ENCODE data around the gene SEH1L.
"Not testable (repeated sequence)": the region's sequence is repeated elsewhere in the genome, so short reads cannot be mapped to it uniquely, and the experiment has no call there.

SEH1L gene

GRCh38 chr18:12946549-12947284 lies 1.1 kb upstream of the SEH1L start:
- peak; percentile 13 for DNase-seq

GRCh38 chr18:12948050-12948804 lies 416 bp downstream of the SEH1L start:
- peak; percentile 99 for DNase-seq

DNA sequence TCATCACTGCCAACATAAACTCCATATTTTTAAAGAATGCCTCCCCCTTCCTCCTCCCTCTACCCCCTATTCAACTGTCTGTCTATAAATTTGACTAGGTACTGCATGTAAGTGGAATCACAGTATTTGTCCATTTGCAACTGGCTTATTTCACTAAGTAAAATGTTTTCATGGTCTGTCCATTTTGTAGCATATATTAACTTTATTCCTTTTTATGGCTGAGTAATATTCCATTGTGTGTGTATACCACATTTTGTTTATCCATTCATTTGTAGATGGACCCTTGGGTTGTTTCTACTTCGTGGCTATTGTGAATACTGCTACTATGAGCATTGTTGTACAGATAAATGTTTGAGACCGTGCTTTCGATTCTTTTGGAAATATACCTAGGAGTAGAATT lies 10.7 kb downstream of the SEH1L start:
- no peak for DNase-seq

GRCh38 chr18:12960395-12960794 lies 12.6 kb downstream of the SEH1L start:
- DNase-seq = no peak

- no peak for DNase-seq
These were observed 13.1 kb downstream of the SEH1L start for GRCh38 chr18:12960853-12961397.

DNA sequence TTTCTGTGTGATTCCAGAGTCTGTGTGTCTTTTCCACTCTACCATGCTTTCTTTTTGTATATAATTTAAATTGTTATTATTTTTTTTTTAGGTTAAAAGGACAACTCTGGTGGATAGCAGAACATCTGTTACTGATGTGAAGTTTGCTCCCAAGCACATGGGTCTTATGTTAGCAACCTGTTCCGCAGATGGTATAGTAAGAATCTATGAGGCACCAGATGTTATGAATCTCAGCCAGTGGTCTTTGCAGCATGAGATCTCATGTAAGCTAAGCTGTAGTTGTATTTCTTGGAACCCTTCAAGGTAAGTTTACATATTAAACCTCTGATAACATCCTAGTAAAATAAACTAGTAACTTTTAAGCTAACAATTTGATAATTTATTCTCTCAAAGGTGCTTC lies 15.3 kb downstream of the SEH1L start:
- no peak for DNase-seq

DNA sequence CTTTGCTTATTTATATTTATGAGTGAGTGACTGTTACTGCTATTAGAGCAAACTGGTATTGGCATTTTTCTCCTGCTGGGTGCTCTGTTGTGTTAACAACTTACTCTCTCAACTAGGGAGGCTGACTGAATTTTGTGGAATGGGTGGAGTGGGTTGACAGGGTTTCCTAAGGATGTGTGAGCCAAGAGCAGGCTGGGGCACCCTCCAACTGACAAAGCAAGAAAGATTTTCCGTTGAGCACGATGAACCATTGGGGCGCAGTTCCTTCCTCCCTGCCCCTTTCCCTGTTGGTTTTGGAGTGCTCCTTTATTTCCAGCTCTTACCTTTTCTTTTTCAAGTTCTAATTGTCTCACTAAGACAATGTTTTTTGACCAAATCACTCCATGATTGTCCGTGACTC lies 20.3 kb downstream of the SEH1L start:
- no peak for DNase-seq

DNA sequence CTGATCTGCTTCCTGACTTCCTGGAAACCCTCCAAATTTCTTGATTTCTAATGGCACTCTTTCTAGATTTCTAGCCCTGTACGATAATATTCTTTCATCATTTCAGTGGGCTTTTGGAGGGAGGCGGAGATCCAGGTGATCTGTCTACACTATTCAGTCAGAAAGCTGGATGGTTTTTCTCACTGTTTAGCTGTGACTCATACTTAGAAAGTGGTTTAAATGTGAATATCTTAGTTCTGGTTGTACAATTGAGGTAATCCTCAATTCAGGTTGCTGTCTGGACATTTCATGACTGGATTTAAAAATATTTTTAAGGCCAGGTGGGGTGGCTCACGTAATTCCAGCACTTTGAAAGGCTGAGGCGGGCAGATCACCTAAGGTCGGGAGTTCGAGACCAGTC lies 20.8 kb downstream of the SEH1L start:
- DNase-seq = no peak

DNA sequence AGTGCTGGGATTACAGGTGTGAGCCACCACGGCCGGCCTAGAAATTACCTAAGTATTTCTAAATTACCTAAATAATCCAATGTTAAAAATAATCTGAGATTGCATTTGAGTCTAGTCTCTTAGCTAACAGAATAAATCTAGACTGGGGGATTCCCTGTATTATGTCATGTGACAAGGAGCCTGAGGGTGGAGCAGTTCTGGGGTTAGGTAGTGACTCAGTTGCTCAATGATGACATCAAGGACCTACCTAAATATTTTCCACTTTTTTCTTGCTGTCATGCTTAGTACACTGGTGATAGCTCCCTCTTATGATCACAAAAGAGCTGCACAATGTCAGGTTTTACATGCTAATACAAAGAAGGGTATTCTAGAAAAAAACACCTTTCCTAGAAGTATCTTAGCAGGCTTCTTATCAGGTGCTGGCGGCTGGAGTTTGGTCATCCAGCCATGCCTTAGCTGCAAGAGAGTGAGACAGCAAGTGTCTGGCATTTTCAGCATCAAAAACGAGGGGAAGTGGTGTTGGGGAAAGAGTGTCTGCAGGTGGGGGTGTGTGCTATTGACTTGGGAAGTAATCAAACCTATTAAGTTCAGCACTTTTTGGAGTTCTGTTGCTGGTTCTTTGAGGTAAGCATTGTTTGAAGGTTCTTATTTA lies 25.9 kb downstream of the SEH1L start:
- DNase-seq = no peak

- no peak for DNase-seq
These were observed 27.7 kb downstream of the SEH1L start for GRCh38 chr18:12975488-12975887.

- DNase-seq = no peak
These were observed 28.5 kb downstream of the SEH1L start for GRCh38 chr18:12976305-12976704.

DNA sequence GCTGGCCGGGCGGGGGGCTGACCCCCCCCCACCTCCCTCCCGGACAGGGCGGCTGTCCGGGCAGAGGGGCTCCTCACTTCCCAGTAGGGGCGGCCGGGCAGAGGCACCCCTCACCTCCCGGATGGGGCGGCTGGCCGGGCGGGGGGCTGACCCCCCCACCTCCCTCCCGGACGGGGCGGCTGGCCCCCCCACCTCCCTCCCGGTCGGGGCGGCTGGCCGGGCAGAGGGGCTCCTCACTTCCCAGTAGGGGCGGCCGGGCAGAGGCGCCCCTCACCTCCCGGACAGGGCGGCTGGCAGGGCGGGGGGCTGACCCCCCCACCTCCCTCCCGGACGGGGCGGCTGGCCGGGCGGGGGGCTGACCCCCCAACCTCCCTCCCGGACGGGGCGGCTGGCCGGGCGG lies 32.3 kb downstream of the SEH1L start:
- DNase-seq = not testable (repeated sequence)

DNA sequence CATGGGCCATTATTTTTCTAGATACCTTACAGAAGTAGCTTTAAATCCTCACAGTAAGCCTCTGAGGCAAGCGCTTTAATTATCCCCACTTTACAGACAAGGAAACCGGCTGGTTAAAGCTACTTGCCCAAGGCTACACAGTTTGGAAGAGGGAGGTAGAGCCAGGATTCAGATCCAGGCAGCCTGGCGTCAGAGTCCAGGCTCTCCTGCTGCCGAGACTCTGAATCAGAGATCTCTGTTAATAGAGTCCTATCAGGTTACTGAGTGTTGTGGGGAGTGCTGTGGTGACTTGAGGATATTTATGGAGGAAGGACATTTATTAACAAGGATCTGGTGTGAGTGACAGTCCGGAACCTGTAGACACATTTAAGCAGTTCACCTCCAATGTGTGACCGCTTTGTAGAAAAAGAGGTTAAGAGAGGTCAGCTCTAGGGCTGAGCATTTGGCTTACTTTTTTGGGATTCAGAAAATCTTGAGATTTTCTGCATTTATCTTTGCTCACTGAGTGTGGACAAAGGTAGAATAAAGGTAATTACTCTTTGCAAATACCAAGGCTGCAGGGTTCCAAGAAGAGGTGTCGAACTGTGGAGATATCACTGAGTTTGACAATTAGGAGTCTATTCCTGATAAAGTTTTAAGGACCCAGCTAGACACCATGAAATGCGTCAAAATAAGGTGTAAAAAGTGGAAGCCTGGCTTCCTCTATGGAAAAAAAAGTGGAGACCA lies 41.7 kb downstream of the SEH1L start:
- no peak for DNase-seq

GRCh38 chr18:12990123-12990475 lies 42.3 kb downstream of the SEH1L start:
- peak; percentile 59 for DNase-seq

- DNase-seq = no peak
These were observed 42.8 kb downstream of the SEH1L start for GRCh38 chr18:12990641-12990966.

DNA sequence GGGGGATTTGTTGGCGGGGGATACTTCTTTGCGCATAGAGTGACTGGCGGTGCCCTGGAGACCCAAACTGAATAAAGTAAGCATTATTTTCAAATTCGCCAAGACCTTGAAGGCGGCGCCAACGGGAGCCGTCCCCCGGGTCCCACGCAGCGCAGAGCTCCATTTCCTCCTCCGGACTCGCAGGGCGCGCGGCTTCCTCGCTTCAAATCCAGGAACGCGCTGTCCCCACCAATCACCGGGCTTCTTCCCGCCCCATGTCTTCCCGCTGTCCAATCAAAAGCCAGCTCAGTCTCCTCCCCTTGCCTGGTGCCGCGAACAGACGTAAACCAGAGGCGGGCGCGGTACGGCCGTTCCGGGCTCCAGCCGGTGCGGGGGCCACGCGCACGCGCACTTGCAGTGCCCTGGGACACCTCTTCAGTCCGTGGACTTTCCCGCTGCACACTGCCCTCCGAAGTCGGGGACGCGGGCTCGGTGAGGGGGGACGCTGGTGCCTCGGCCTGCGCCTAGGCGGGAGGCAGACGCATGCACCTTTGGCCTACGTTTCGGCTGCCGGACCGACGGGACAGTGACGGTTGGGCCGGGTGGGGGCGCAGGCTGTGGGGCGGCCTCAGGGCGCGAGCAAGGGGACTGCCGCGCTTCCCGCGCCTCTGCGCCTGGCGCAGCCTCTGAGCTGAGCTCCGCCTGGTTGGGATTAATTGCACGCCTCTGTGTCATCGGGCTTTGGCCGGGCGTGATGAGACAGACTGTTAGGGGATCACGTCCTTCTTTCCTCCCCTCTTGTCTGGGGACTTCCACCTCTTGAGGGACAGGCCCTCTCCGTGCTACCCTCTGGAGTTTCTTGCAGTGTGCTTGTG lies 43.4 kb downstream of the SEH1L start, which contains the start of gene CEP192:
TSS of gene CEP192 (plus strand) at position 396 of the 854 bp plus-strand sequence. CDS start 8,063 bp downstream, outside the sequence.
- DNase-seq = peak; percentile 99

DNA sequence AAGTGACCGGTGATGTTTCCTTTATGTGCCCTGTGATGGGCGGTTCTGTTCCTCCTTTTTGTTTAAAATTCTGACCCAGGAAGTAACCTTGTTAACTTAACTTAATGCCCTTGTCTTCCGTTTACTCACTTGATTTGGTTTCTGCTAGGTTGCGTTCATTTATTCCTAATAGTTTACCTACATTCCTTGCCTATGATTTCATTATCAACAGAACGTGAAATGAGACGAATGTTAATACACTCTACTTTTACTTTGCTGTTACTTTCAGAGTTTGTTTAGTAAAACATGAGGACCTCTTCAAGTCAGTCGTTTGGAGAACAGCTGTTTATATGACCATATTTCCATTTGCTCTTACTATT lies 44.0 kb downstream of the SEH1L start:
- DNase-seq = no peak

DNA sequence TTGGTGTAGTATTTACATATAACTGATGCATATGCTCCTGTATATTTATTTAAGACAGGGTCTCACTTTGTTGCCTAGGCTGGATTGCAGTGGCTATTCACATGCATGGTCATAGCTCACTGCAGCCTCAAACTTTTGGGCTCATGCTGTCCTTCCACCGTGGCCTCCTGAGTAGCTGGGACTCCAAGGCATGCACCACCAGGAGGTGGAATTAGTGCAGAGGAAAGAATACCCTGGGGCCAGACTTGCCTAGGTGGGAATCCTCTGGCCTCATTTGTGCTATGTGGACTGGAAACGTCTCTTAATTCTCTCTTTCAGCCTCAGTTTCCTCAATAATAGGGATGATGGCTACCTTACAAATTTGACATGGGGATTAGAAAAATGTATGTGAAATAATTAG lies 45.6 kb downstream of the SEH1L start:
- no peak for DNase-seq

- no peak for DNase-seq
These were observed 47.6 kb downstream of the SEH1L start for GRCh38 chr18:12995424-12995823.

DNA sequence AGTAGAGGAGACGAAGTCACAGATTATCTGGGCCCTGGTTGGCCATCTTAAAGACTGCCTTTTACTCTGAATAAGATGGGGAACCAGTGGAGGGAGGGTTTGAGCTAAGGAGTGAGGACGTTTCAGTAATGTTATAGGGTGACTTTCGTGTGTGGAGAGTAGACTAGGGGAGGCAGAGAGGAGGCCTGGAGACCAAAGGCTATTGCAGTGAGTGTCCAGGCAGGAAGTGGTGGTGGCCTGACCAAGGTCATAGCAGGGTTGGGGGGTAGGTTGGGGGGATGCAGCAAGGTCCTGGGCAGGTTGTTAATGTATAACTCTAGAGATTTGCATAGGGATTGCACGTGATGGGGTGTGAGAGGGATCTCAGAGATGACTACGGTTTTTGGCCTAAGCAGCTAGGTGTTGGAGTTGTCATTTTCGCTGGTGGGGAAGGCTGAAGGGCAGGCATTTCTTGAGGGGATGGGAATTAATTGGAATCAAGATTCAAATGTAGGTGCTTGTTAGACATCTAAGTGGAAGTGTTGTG lies 48.2 kb downstream of the SEH1L start:
- no peak for DNase-seq

- no peak for DNase-seq
These were observed 49.0 kb downstream of the SEH1L start for GRCh38 chr18:12996661-12997292.
